ENCODE data around the gene PRIMPOL.

DNA sequence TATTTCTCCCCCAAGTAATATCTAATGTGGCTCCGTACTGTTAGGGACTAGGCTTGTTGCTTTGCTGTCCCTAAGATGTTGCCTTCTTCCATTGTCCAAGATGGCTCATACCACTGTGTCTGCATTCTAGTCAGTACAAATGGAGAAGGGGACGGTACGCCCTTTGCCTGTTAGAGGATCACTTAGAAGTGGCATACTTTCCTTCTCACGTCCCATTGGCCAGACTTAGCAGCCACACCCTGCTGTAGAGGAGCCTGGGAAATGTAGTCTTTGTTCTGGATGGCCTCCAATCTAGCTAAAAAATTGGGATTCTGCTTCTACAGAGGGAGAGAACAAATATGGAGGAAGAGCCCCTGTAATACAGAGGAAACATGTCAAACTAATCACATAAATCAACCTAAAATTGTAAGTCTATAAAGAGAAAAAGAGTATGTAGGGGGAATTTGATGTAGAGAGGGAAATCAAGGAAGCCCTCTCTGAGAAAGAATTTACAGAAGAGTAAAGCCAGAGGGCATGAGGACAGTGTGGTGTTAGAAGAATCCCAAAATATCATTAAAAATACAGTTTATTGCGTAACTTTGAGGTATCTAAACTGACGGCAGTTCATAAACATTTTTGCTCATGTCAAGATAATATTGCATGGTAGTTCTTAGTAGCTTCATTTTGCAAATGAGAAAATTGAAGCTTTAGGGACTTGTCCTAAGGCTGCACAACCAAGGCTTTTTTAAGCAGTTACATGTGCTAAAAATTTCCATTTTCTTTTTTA is 15.1 kb downstream of the PRIMPOL start:
- TF ChIP-seq YY1 (IDR thresholded peaks at IDR 0.05; ENCODE audit: insufficient read depth, insufficient read length): no peak
- TF ChIP-seq ZNF274 (IDR thresholded peaks at IDR 0.05; ENCODE audit: low read depth, low read length): no peak
- no peak for TF ChIP-seq SUZ12 (IDR thresholded peaks at IDR 0.05; ENCODE audit: extremely low read depth, insufficient read depth, insufficient read length)

All from NT2/D1 (cell line).